GM12878 (cell line): ENCODE results near the gene YARS1. TPM values are rescaled to one million over a fixed set of nuclear protein-coding genes. Genes with fewer than 3 reads are reported as not detected.

Experiments used
- ATAC-seq: fragments of 200-7000 bp; cut with Tn5 transposase; 3 replicates; pipeline ENCODE4 v1.9.1; 2020; ENCODE audit warnings: mild to moderate bottlenecking, moderate library complexity
- BruUV-seq: library from RNA; stranded (reverse); fragments of 400-500 nt; replicated peaks from 2 replicates; lab custom pipeline; 2021; lab: Mats Ljungman, UMichigan
- CTCF ChIA-PET: fragments of 300-600 bp; sonication (Branson Sonifier 250); formaldehyde crosslinking; extraction: SDS; loops from one replicate; lab custom pipeline; 2021; ENCODE audit warnings: inconsistent platforms; lab: Yijun Ruan, JAX
- POLR2A ChIA-PET: fragments of 350-600 bp; formaldehyde crosslinking; extraction: SDS; loops from one replicate; lab custom pipeline; 2021; ENCODE audit warnings: inconsistent platforms; lab: Charles Lee
- RAD21 ChIA-PET: fragments of 300-600 bp; sonication (Branson Sonifier 250); formaldehyde crosslinking; loops from one replicate; lab custom pipeline; 2023; ENCODE audit warnings: antibody characterized with exemption; ENCODE audit not compliant: unreplicated experiment; lab: Charles Lee
- SMC1A ChIA-PET: fragments of 300-600 bp; sonication (Branson Sonifier 250); formaldehyde crosslinking; loops from one replicate; lab custom pipeline; 2023; ENCODE audit not compliant: unreplicated experiment, uncharacterized antibody; lab: Charles Lee
- DNase-seq: peaks from one replicate; pipeline ENCODE4 v3.0.0-alpha.2; 2011; ENCODE audit warnings: low read depth, low spot score
- FAIRE-seq: peaks from 3 replicates; lab custom pipeline; 2011; peaks lifted over from hg19 to GRCh38; lab: Jason Lieb, UNC
- H2AFZ ChIP-seq: 2 replicates; pipeline ENCODE4 v1.6.0; 2011; ENCODE audit warnings: low read depth, low read length, control low read depth; ENCODE audit not compliant: control insufficient read depth
- H3K27ac ChIP-seq: 2 replicates; pipeline ENCODE4 v1.5.1; 2011; ENCODE audit warnings: control low read depth; ENCODE audit not compliant: control insufficient read depth, insufficient read depth
- H3K27me3 ChIP-seq, 2 experiments: replicated peaks in 1 of 2; 2 replicates each; pipeline versions ENCODE4 v1.6.0 to v1.6.1; 2011; ENCODE audit warnings: low read length in 1 of 2; ENCODE audit not compliant: control insufficient read depth in 2 of 2, insufficient read depth in 2 of 2
- H3K36me3 ChIP-seq, 2 experiments: 2 replicates each; pipeline ENCODE4 v1.5.1; 2011; ENCODE audit warnings: low read length in 1 of 2; ENCODE audit not compliant: control insufficient read depth in 2 of 2, insufficient read depth in 2 of 2
- H3K4me1 ChIP-seq: 2 replicates; pipeline ENCODE4 v1.6.1; 2011; ENCODE audit warnings: mild to moderate bottlenecking, low read length, moderate library complexity, mixed read lengths; ENCODE audit not compliant: control insufficient read depth, insufficient read depth
- H3K4me2 ChIP-seq: 2 replicates; pipeline ENCODE4 v1.6.0; 2011; ENCODE audit warnings: control low read depth; ENCODE audit not compliant: control insufficient read depth, insufficient read depth
- H3K4me3 ChIP-seq: fragments of 200-600 bp; sonication (generic); 2 replicates; pipeline ENCODE4 v1.5.1; 2016
- H3K79me2 ChIP-seq: 2 replicates; pipeline ENCODE4 v1.6.0; 2011; ENCODE audit warnings: low read length; ENCODE audit not compliant: control insufficient read depth, insufficient read depth
- H3K9ac ChIP-seq: 2 replicates; pipeline ENCODE4 v1.8.0; 2011; ENCODE audit warnings: low read length, control low read depth, mixed read lengths; ENCODE audit not compliant: control insufficient read depth, insufficient read depth
- H3K9me3 ChIP-seq: replicated peaks from 3 replicates; pipeline ENCODE4 v1.5.1; 2011; ENCODE audit warnings: mild to moderate bottlenecking, low read length; ENCODE audit not compliant: control insufficient read depth, insufficient read depth
- H4K20me1 ChIP-seq: 2 replicates; pipeline ENCODE4 v1.6.0; 2011; ENCODE audit not compliant: control insufficient read depth, insufficient read depth
- CREM ChIP-seq: IDR thresholded peaks from 2 replicates; pipeline ENCODE4 v1.6.1; 2014; ENCODE audit warnings: antibody characterized with exemption, low read depth
- EZH2 ChIP-seq: IDR thresholded peaks from 2 replicates; pipeline ENCODE4 v1.6.1; 2012; ENCODE audit warnings: low read depth, mild to moderate bottlenecking, control low read depth, inconsistent platforms, low read length, borderline replicate concordance; ENCODE audit not compliant: control insufficient read depth
- FOXK2 ChIP-seq: fragments of 450-650 bp; IDR thresholded peaks from 2 replicates; pipeline ENCODE4 v1.6.1; 2017; ENCODE audit warnings: mild to moderate bottlenecking, moderate library complexity
- HDGF ChIP-seq: fragments of 450-650 bp; IDR thresholded peaks from 2 replicates; pipeline ENCODE4 v1.6.1; 2016; ENCODE audit warnings: antibody characterized with exemption
- IKZF2 ChIP-seq, 2 experiments: fragments of 450-650 bp; IDR thresholded peaks; 2 replicates each; pipeline ENCODE4 v1.6.1; 2017; ENCODE audit warnings: mild to moderate bottlenecking in 2 of 2, moderate library complexity in 2 of 2
- MEF2B ChIP-seq: fragments of 450-650 bp; IDR thresholded peaks from 2 replicates; pipeline ENCODE4 v1.6.1; 2018; ENCODE audit warnings: mild to moderate bottlenecking, moderate library complexity; ENCODE audit not compliant: partially characterized antibody, poor library complexity, severe bottlenecking
- MTA2 ChIP-seq: fragments of 450-650 bp; IDR thresholded peaks from 2 replicates; pipeline ENCODE4 v1.6.1; 2016; ENCODE audit warnings: low read depth, mild to moderate bottlenecking, moderate library complexity
- NBN ChIP-seq: fragments of 450-650 bp; IDR thresholded peaks from 2 replicates; pipeline ENCODE4 v1.6.1; 2016
- PAX5 ChIP-seq: IDR thresholded peaks from 2 replicates; pipeline ENCODE4 v1.6.1; 2011; ENCODE audit warnings: low read depth, low read length, borderline replicate concordance
- PAX8 ChIP-seq: fragments of 450-650 bp; IDR thresholded peaks from 2 replicates; pipeline ENCODE4 v1.6.1; 2017; ENCODE audit warnings: mild to moderate bottlenecking, moderate library complexity
- RUNX3 ChIP-seq: IDR thresholded peaks from 2 replicates; pipeline ENCODE4 v1.6.1; 2012; ENCODE audit warnings: low read length, inconsistent platforms
- STAT3 ChIP-seq: IDR thresholded peaks from 2 replicates; pipeline ENCODE4 v1.6.1; 2011; ENCODE audit warnings: low read depth, low read length, improper control_type of control experiment
- TCF7 ChIP-seq: IDR thresholded peaks from 2 replicates; pipeline ENCODE4 v1.6.1; 2014; ENCODE audit warnings: antibody characterized with exemption, borderline replicate concordance
- WGBS: methylation state at CpG from one replicate; pipeline ENCODE4 v1.1.6; 2016; ENCODE audit warnings: low lambda C conversion rate; ENCODE audit not compliant: insufficient replicate concordance, insufficient coverage; ENCODE audit errors: missing lambda C conversion rate; 5-methylcytosine and 5-hydroxymethylcytosine counted together
- in situ Hi-C: fragments of 300-500 bp; cut with MboI; formaldehyde crosslinking; loops from 9 replicates; pipeline ENCODE4 v1.14.3; 2018; ENCODE audit warnings: mixed read lengths
- intact Hi-C: fragments of 100-400 bp; cut with micrococcal nuclease; formaldehyde crosslinking; loops from one replicate; pipeline ENCODE4 v1.14.2; 2022; ENCODE audit not compliant: unreplicated experiment
- polyA plus RNA-seq, 11 experiments: library from polyadenylated mRNA; depleted of rRNA in 4 of 11; unstranded in 6 of 11; stranded (reverse) in 5 of 11; fragments of >200 nt; fragmentation: Nextera tagmentation in 4 of 11; fragmentation: Illumina TruSeq in 1 of 11; extraction: Ambion mirVana in 4 of 11; extraction: Trizol in 1 of 11; gene quantifications; 1 replicate in 1 of 11; 2 replicates in 10 of 11; pipeline versions ENCODE4 v1.2.1 to v1.2.3, GENCODE V29; 2011 to 2016; ENCODE audit warnings: inconsistent platforms in 2 of 11, missing spikeins in 2 of 11, low read depth in 1 of 11
- total RNA-seq, 4 experiments: library from RNA; depleted of rRNA in 3 of 4; stranded (reverse); fragments of >200 nt in 3 of 4; fragmentation: Illumina TruSeq in 1 of 4; extraction: Trizol in 1 of 4; gene quantifications; 2 replicates each; pipeline versions ENCODE4 v1.2.1 to v1.2.3, GENCODE V29; 2013 to 2021
- TF ChIP-seq, protein P1 (sequence below): IDR thresholded peaks from 2 replicates; pipeline ENCODE4 v1.6.1; 2011; ENCODE audit warnings: mild to moderate bottlenecking, low read depth, low read length, moderate library complexity; ENCODE audit not compliant: insufficient replicate concordance

YARS1 gene
- total and polyA plus RNA-seq, 10 of the 15 experiments (the other 5 are each of a cell fraction or from before 2014, with no cell fraction given) = 39.9 to 202 (median 136) TPM

DNA sequence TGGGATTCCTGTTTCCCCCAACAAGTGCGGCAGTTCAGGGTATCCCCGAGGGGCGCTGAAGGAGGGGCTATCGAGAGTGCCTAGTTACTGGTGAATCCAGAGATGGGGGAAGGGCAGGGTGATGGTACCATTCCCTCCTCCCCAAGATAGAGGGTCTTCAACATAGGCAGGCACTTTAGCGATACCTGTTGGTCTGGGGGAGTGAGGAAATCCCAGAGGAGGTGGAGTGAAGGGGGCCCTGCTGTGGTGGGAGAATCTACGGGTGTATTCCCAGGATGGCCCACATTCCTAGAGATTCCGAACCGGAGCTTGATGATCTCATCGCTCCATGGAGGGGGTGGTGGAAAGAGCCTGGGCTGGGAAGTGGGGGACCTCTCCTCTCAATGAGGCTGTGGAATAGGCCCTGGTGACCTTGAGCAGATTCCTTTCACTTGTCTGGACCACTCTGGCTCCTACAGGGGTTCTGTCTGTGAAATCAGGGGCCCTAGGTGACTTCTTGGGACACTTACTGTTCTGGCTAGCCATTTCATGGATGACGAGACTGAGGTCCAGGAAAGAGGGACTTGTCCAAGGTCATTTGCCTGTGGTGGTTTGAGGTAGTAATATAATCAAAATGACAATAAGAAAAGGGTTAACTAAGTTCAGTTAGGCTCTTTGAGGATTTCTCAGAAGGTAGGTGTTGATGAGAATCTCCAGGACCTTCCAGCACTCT, 61.9 kb downstream of the YARS1 start:
- Histone ChIP-seq H3K36me3 (no peaks in the 10 kb centered on the region), H2AFZ (no peak overlapping the region), H3K27ac (no peak overlapping the region), H3K9ac (no peak overlapping the region), H3K4me3 (no peak overlapping the region), H4K20me1 (no peaks in the 10 kb centered on the region), H3K4me2 (no peak overlapping the region), H3K9me3 (no peaks in the 10 kb centered on the region), H3K4me1 (peaks cover 15% of the 10 kb centered on the region), H3K27me3 (no peaks in the 10 kb centered on the region; a peak in 1 of 4 replicates), H3K79me2 (no peaks in the 10 kb centered on the region)
- CTCF ChIA-PET = no interaction called here
- intact Hi-C loops (no loop called here), in situ Hi-C loops (no loop called here)
- SMC1A ChIA-PET = no interaction called here
- ATAC-seq (no peak), FAIRE-seq (no peak), DNase-seq (no peak)
- WGBS = 58% methylated on average over 9 of the region's 10 CpGs
- RAD21 ChIA-PET = no interaction called here
- no peak for TF ChIP-seq TCF7
- TF ChIP-seq, protein P1, sequence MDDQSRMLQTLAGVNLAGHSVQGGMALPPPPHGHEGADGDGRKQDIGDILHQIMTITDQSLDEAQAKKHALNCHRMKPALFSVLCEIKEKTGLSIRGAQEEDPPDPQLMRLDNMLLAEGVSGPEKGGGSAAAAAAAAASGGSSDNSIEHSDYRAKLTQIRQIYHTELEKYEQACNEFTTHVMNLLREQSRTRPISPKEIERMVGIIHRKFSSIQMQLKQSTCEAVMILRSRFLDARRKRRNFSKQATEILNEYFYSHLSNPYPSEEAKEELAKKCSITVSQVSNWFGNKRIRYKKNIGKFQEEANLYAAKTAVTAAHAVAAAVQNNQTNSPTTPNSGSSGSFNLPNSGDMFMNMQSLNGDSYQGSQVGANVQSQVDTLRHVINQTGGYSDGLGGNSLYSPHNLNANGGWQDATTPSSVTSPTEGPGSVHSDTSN = no peak
- POLR2A ChIA-PET = no interaction called here
- no TSS peak for BruUV-seq

DNA sequence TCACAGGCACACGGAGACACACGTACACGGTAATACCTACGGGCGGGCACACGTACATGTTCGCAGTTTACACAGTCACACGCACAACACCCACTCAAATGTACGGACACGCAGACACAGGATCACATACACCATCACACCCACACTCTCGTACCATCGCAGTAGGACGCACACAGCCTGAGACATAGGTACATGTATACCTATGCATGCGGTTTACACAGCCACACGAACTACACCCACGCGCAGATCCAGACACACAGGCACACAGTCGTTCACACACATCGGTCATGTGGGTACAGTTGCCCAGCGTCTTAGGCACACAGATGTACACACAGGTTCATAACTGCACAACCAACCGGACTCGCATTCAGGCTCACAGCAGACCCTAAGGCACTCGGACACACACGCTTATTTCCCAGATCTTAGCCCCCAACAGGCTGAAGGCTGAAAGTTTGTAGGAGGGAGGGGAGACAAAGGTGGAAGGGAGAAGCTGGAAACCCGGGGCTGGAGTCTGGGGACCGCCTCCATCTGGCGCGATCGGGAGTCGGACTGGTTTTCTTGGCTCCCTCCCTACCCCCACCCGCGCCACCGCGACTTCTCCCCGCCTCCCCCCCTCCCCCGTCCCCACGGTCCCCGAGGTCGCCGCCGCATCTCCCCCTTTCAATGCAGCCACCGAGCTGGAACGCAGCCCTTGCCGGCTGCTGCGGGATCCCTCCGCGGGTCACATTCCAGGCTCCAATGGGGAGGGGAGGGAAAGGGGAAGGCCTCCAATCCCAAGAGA, 62.7 kb downstream of the YARS1 start:
- under 1% methylated on average over 24 of the region's 47 CpGs for WGBS
- Histone ChIP-seq H3K27me3 (no peaks in the 10 kb centered on the region; a peak in 1 of 4 replicates), H3K4me3 (peak overlapping the region; percentile 57; the same call in 1 of the 2 replicates), H3K9ac (no peak overlapping the region), H4K20me1 (no peaks in the 10 kb centered on the region), H3K27ac (no peak overlapping the region), H3K9me3 (no peaks in the 10 kb centered on the region), H3K79me2 (no peaks in the 10 kb centered on the region), H3K4me2 (peak overlapping the region; percentile 95), H2AFZ (no peak overlapping the region), H3K4me1 (peaks cover 9% of the 10 kb centered on the region), H3K36me3 (no peaks in the 10 kb centered on the region)
- peak; percentile 74 for FAIRE-seq
- BruUV-seq = no TSS peak
- POLR2A ChIA-PET = no interaction called here
- RAD21 ChIA-PET = no interaction called here
- in situ Hi-C loops = no loop called here
- TF ChIP-seq FOXK2 (no peak), NBN (peak; percentile 40; the same call in 1 of the 2 replicates), STAT3 (no peak), PAX8 (no peak), HDGF (0 out of 2 replicates have a peak, but pooled peaks have one; percentile 50), CREM (0 out of 2 replicates have a peak, but pooled peaks have one; percentile 14), MEF2B (peak; percentile 17), PAX5 (peak; percentile 21; the same call in 1 of the 2 replicates), MTA2 (peak; percentile 28; the same call in 1 of the 2 replicates), EZH2 (0 out of 2 replicates have a peak, but pooled peaks have one; percentile 69), IKZF2 (IDR thresholded peaks at IDR 0.05) (0 out of 4 replicates have a peak, but pooled peaks of 1 of the 2 experiments have one; percentile 12), RUNX3 (peak; percentile 64)
- SMC1A ChIA-PET = interaction anchor here (1.0 kb wide), 1 partner anchor 42 kb away, joined by 3 read pairs; no protein-coding TSS in a partner anchor
- ATAC-seq = peak; percentile 37
- intact Hi-C loops = no loop called here
- DNase-seq = no peak
- CTCF ChIA-PET = no interaction called here
